Measurements from ENCODE around the gene STXBP6.

Gene STXBP6

GRCh38 chr14:25052921-25053320 lies 3.0 kb upstream of the STXBP6 start:
- DNase-seq, result no peak

GRCh38 chr14:25052385-25052784 lies 2.4 kb upstream of the STXBP6 start:
- no peak for DNase-seq

GRCh38 chr14:25050269-25051150 lies 563 bp upstream of the STXBP6 start:
- DNase-seq, result peak; percentile 84

- DNase-seq, result no peak
These were observed 817 bp downstream of the STXBP6 start for GRCh38 chr14:25049093-25049567.

GRCh38 chr14:25048170-25049016 lies 1.6 kb downstream of the STXBP6 start:
- DNase-seq, result peak; percentile 23

GRCh38 chr14:25046301-25046943 lies 3.5 kb downstream of the STXBP6 start:
- DNase-seq, result no peak

GRCh38 chr14:25044106-25044698 lies 5.7 kb downstream of the STXBP6 start:
- no peak for DNase-seq

GRCh38 chr14:25042362-25043299 lies 7.3 kb downstream of the STXBP6 start:
- DNase-seq, result peak; percentile 27

- DNase-seq, result no peak
These were observed 8.0 kb downstream of the STXBP6 start for GRCh38 chr14:25041898-25042297.

GRCh38 chr14:25041484-25041883 lies 8.5 kb downstream of the STXBP6 start:
- DNase-seq, result no peak

GRCh38 chr14:25039933-25040332 lies 10.0 kb downstream of the STXBP6 start:
- DNase-seq, result no peak

GRCh38 chr14:25038044-25038668 lies 11.8 kb downstream of the STXBP6 start:
- no peak for DNase-seq

GRCh38 chr14:25037032-25037431 lies 12.9 kb downstream of the STXBP6 start:
- DNase-seq, result no peak

- DNase-seq, result no peak
These were observed 14.9 kb downstream of the STXBP6 start for GRCh38 chr14:25034803-25035681.

- DNase-seq, result no peak
These were observed 16.6 kb downstream of the STXBP6 start for GRCh38 chr14:25033358-25033757.

GRCh38 chr14:25032092-25032784 lies 17.7 kb downstream of the STXBP6 start:
- DNase-seq, result no peak

GRCh38 chr14:25026476-25027137 lies 23.3 kb downstream of the STXBP6 start:
- no peak for DNase-seq

GRCh38 chr14:25019892-25020291 lies 30.1 kb downstream of the STXBP6 start:
- DNase-seq, result no peak
